ENCODE data around the gene WDR74. TPM values are rescaled to one million over a fixed set of nuclear protein-coding genes. Genes with fewer than 3 reads are reported as not detected.
A peak's percentile ranks its signal among the peaks of the same experiment; 100 is the strongest.
"Not testable (repeated sequence)": the region's sequence is repeated elsewhere in the genome, so short reads cannot be mapped to it uniquely, and the experiment has no call there.

The WDR74 gene
- total RNA-seq, 1 donor from 2014 or later, result 53.5 TPM

DNA sequence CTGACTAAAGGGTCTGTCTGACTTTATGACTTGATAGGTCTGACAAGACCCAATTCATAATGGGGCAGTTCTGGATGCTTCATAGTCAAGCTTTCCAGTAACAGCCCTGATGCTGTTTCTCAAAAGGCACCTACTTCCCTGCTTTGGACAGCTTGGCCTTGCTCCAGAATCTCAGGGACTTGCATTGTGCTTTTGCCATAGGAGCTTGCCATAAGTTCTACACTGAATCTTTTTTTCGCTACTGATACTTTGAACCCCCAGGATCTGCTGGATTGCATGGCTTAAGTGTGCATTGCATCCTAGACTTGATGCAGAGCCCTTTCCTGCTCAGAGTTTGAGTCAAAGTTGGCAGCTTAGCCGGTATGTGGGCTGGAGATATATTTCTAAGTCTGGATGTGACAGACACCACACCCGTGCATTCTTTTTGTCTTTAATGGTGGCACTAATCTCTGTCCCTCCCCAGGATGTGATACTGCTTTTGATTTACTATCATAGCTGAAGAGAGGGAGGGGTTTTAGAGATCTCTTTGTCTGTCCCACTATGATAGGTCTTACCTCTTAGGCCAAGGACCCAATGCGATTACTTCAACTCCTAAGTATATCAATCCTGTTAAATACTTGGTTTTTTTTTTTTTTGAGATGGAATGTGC, 24.4 kb upstream of the WDR74 start:
- no peaks in the 10 kb centered on the region for H3K9me3 ChIP-seq (ENCODE audit: insufficient read depth, low read depth, low read length)
- no peak overlapping the region for H2AFZ ChIP-seq (ENCODE audit: low read depth, low read length)
- H3K4me3 ChIP-seq (ENCODE audit: insufficient read depth, low read depth, low read length), result no peak overlapping the region
- H3K27ac Mint-ChIP-seq (ENCODE audit: unreplicated experiment), result no peak overlapping the region
- H3K4me2 ChIP-seq (ENCODE audit: low read length), result no peak overlapping the region
- no peaks in the 10 kb centered on the region for H3K4me1 ChIP-seq (ENCODE audit: insufficient read depth, low read length)
- peaks cover 11% of the 10 kb centered on the region for H3K79me2 ChIP-seq (ENCODE audit: insufficient read depth, low read length)
- H3K36me3 Mint-ChIP-seq (ENCODE audit: low read depth, unreplicated experiment), result peaks cover 2% of the 10 kb centered on the region
- H4K20me1 ChIP-seq (ENCODE audit: insufficient read depth, low read length), result peaks cover 9% of the 10 kb centered on the region
- H3K4me3 Mint-ChIP-seq (ENCODE audit: unreplicated experiment), result no peak overlapping the region
- no peaks in the 10 kb centered on the region for H3K36me3 ChIP-seq (ENCODE audit: insufficient read depth, low read length)
- H3K27ac ChIP-seq (ENCODE audit: low read depth, low read length), result no peak overlapping the region
- no peaks in the 10 kb centered on the region for H3K27me3 Mint-ChIP-seq (ENCODE audit: low read depth, unreplicated experiment)
- H3K9ac ChIP-seq (ENCODE audit: low read length), result no peak overlapping the region
- DNase-seq (ENCODE audit: low read depth) (no peak), FAIRE-seq (no peak)
- TF ChIP-seq EZH2 (IDR thresholded peaks at IDR 0.05; ENCODE audit: insufficient read depth, low read length) (no peak), CTCF (IDR thresholded peaks at IDR 0.05; ENCODE audit: insufficient read depth, low read depth, low read length) (no peak)
- peaks cover 8% of the 10 kb centered on the region for H3K4me1 Mint-ChIP-seq (ENCODE audit: low read depth, unreplicated experiment)
- no peaks in the 10 kb centered on the region for H3K9me3 Mint-ChIP-seq (ENCODE audit: unreplicated experiment)
- H3K27me3 ChIP-seq (ENCODE audit: insufficient read depth, low read length), result no peaks in the 10 kb centered on the region

DNA sequence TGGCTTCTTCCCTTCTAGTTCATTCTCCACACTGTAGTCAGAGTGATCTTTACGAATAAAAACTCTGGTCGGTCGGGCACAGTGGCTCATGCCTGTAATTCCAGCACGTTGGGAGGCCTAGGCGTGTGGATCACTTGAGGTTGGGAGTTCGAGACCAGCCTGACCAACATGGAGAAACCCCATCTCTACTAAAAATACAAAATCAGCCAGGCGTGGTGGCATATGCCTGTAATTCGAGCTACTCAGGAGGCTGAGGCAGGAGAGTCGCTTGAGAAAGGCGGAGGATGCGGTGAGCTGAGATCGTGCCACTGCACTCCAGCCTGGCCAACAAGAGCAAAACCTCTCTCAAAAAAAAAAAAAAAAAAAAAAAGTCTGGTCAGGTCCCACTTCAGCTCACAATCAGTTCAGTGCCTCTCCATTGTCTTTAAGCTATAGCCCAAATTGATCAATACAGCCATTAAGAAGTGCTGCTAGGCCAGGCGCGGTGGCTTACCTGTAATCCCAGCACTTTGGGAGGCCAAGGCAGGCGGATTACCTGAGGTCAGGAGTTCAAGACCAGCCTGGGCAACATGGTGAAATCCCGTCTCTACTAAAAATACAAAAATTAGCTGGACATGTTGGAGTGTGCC, 22.3 kb upstream of the WDR74 start:
- H3K4me1 ChIP-seq (ENCODE audit: insufficient read depth, low read length); H4K20me1 ChIP-seq (ENCODE audit: insufficient read depth, low read length); H3K27me3 Mint-ChIP-seq (ENCODE audit: low read depth, unreplicated experiment); H3K4me3 Mint-ChIP-seq (ENCODE audit: unreplicated experiment); H3K36me3 Mint-ChIP-seq (ENCODE audit: low read depth, unreplicated experiment); H3K36me3 ChIP-seq (ENCODE audit: insufficient read depth, low read length); H2AFZ ChIP-seq (ENCODE audit: low read depth, low read length); H3K9me3 ChIP-seq (ENCODE audit: insufficient read depth, low read depth, low read length); FAIRE-seq; H3K27ac Mint-ChIP-seq (ENCODE audit: unreplicated experiment); H3K27me3 ChIP-seq (ENCODE audit: insufficient read depth, low read length); H3K4me2 ChIP-seq (ENCODE audit: low read length); H3K9ac ChIP-seq (ENCODE audit: low read length); H3K27ac ChIP-seq (ENCODE audit: low read depth, low read length); H3K9me3 Mint-ChIP-seq (ENCODE audit: unreplicated experiment); DNase-seq (ENCODE audit: low read depth); H3K4me3 ChIP-seq (ENCODE audit: insufficient read depth, low read depth, low read length): not testable (repeated sequence)
- H3K79me2 ChIP-seq (ENCODE audit: insufficient read depth, low read length), result peaks cover 21% of the 10 kb centered on the region
- peaks cover 19% of the 10 kb centered on the region for H3K4me1 Mint-ChIP-seq (ENCODE audit: low read depth, unreplicated experiment)

DNA sequence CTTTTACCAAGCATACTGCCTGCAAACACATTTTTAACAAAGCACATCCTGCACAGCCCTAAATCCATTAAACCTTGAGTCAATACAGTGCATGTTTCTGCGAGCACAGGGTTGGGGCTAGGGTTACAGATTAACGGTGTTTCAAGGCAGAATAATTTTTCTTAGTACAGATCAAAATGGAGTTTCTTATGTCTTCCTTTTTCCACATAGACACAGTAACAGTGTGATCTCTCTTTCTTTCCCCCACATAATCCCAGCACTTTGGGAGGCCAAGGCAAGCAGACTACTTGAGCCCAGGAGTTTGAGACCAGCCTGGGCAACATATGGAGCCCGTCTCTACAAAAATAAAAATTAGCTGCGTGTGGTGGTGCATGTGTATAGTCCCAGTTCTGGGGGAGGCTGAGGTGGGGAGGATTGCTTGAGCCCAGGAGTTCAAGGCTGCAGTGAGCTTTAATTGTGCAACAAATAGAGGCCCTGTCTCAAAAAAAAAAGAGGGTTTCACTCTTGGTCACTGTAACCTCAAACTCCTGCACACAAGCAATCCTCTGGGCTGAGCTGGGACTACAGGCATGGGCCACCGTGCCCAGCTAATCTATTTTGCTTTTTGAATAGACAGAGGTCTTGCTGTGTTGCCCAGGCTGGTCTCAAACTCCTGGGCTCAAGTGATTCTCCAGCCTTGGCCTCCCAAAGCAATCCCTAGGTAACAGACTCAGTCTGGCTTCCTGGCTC, 21.6 kb upstream of the WDR74 start:
- DNase-seq (ENCODE audit: low read depth) (no peak), FAIRE-seq (no peak)
- Histone ChIP-seq H3K4me1 (ENCODE audit: insufficient read depth, low read length) (peaks cover 11% of the 10 kb centered on the region), H3K9me3 (ENCODE audit: insufficient read depth, low read depth, low read length) (no peaks in the 10 kb centered on the region), H3K4me3 (ENCODE audit: insufficient read depth, low read depth, low read length) (no peak overlapping the region), H3K4me2 (ENCODE audit: low read length) (no peak overlapping the region), H3K27me3 (ENCODE audit: insufficient read depth, low read length) (no peaks in the 10 kb centered on the region), H3K9ac (ENCODE audit: low read length) (no peak overlapping the region), H4K20me1 (ENCODE audit: insufficient read depth, low read length) (peaks cover 9% of the 10 kb centered on the region), H2AFZ (ENCODE audit: low read depth, low read length) (no peak overlapping the region), H3K36me3 (ENCODE audit: insufficient read depth, low read length) (no peaks in the 10 kb centered on the region), H3K79me2 (ENCODE audit: insufficient read depth, low read length) (peaks cover 28% of the 10 kb centered on the region), H3K27ac (ENCODE audit: low read depth, low read length) (no peak overlapping the region)
- TF ChIP-seq EZH2 (IDR thresholded peaks at IDR 0.05; ENCODE audit: insufficient read depth, low read length), result no peak
- no peak for TF ChIP-seq CTCF (IDR thresholded peaks at IDR 0.05; ENCODE audit: insufficient read depth, low read depth, low read length)
- Mint-ChIP-seq H3K9me3 (ENCODE audit: unreplicated experiment) (no peaks in the 10 kb centered on the region), H3K36me3 (ENCODE audit: low read depth, unreplicated experiment) (peaks cover 2% of the 10 kb centered on the region), H3K4me1 (ENCODE audit: low read depth, unreplicated experiment) (peaks cover 19% of the 10 kb centered on the region), H3K27ac (ENCODE audit: unreplicated experiment) (no peak overlapping the region), H3K4me3 (ENCODE audit: unreplicated experiment) (no peak overlapping the region), H3K27me3 (ENCODE audit: low read depth, unreplicated experiment) (no peaks in the 10 kb centered on the region)

- not testable (repeated sequence) for H3K27me3 Mint-ChIP-seq (ENCODE audit: low read depth, unreplicated experiment); H3K36me3 Mint-ChIP-seq (ENCODE audit: low read depth, unreplicated experiment); FAIRE-seq; DNase-seq (ENCODE audit: low read depth); H2AFZ ChIP-seq (ENCODE audit: low read depth, low read length); H3K4me3 ChIP-seq (ENCODE audit: insufficient read depth, low read depth, low read length); H3K27ac Mint-ChIP-seq (ENCODE audit: unreplicated experiment); H3K4me2 ChIP-seq (ENCODE audit: low read length); H3K36me3 ChIP-seq (ENCODE audit: insufficient read depth, low read length); H3K9ac ChIP-seq (ENCODE audit: low read length); H3K27ac ChIP-seq (ENCODE audit: low read depth, low read length); H3K9me3 Mint-ChIP-seq (ENCODE audit: unreplicated experiment); H3K9me3 ChIP-seq (ENCODE audit: insufficient read depth, low read depth, low read length); H3K27me3 ChIP-seq (ENCODE audit: insufficient read depth, low read length)
- H4K20me1 ChIP-seq (ENCODE audit: insufficient read depth, low read length), result peaks cover 23% of the 10 kb centered on the region
- peaks cover 11% of the 10 kb centered on the region for H3K4me1 ChIP-seq (ENCODE audit: insufficient read depth, low read length)
- peaks cover 19% of the 10 kb centered on the region for H3K4me1 Mint-ChIP-seq (ENCODE audit: low read depth, unreplicated experiment)
- peaks cover 38% of the 10 kb centered on the region for H3K79me2 ChIP-seq (ENCODE audit: insufficient read depth, low read length)
- peak overlapping the region; percentile 62 for H3K4me3 Mint-ChIP-seq (ENCODE audit: unreplicated experiment)
These were observed 19.9 kb upstream of the WDR74 start for GRCh38 chr11:62859281-62859703.

Measured in astrocyte (in vitro differentiated cells and primary cell).